ENCODE data around the gene KHDC1.
"Not testable (repeated sequence)": the region's sequence is repeated elsewhere in the genome, so short reads cannot be mapped to it uniquely, and the experiment has no call there.

KHDC1 gene

GRCh38 chr6:73252703-73253102 is 10.3 kb downstream of the KHDC1 start:
- Histone ChIP-seq H3K4me3 (ENCODE audit: low read depth in 1 of 2, low read length in 2 of 2) (no peak overlapping the region), H3K27ac (ENCODE audit: low read depth, low read length) (no peak overlapping the region), H3K27me3 (ENCODE audit: control insufficient read depth in 1 of 2, insufficient read depth in 2 of 2, low read length in 2 of 2) (no peaks in the 10 kb centered on the region), H3K4me1 (ENCODE audit: control insufficient read depth in 1 of 2, insufficient read depth in 2 of 2, low read length in 2 of 2) (no peaks in the 10 kb centered on the region), H3K36me3 (ENCODE audit: control insufficient read depth in 1 of 2, insufficient read depth in 2 of 2, low read length in 2 of 2) (no peaks in the 10 kb centered on the region), H3K9ac (ENCODE audit: low read depth in 1 of 2, low read length in 2 of 2) (no peak overlapping the region), H3K9me3 (ENCODE audit: control insufficient read depth in 1 of 2, low read length in 2 of 2) (no peaks in the 10 kb centered on the region)

GRCh38 chr6:73250016-73250415 is 13.0 kb downstream of the KHDC1 start:
- Histone ChIP-seq H3K27ac (ENCODE audit: low read depth, low read length) (no peak overlapping the region), H3K4me3 (ENCODE audit: low read depth in 1 of 2, low read length in 2 of 2) (no peak overlapping the region), H3K9me3 (ENCODE audit: control insufficient read depth in 1 of 2, low read length in 2 of 2) (no peaks in the 10 kb centered on the region), H3K4me1 (ENCODE audit: control insufficient read depth in 1 of 2, insufficient read depth in 2 of 2, low read length in 2 of 2) (no peaks in the 10 kb centered on the region), H3K27me3 (ENCODE audit: control insufficient read depth in 1 of 2, insufficient read depth in 2 of 2, low read length in 2 of 2) (no peaks in the 10 kb centered on the region), H3K36me3 (ENCODE audit: control insufficient read depth in 1 of 2, insufficient read depth in 2 of 2, low read length in 2 of 2) (no peaks in the 10 kb centered on the region), H3K9ac (ENCODE audit: low read depth in 1 of 2, low read length in 2 of 2) (no peak overlapping the region)

- no peaks in the 10 kb centered on the region for H3K4me1 ChIP-seq (ENCODE audit: control insufficient read depth in 1 of 2, insufficient read depth in 2 of 2, low read length in 2 of 2)
- H3K9ac ChIP-seq (ENCODE audit: low read depth in 1 of 2, low read length in 2 of 2), result no peak overlapping the region
- no peaks in the 10 kb centered on the region for H3K27me3 ChIP-seq (ENCODE audit: control insufficient read depth in 1 of 2, insufficient read depth in 2 of 2, low read length in 2 of 2)
Observed at GRCh38 chr6:73248192-73248903, 14.6 kb downstream of the KHDC1 start.

GRCh38 chr6:73242001-73242400 is 21.0 kb downstream of the KHDC1 start:
- Histone ChIP-seq H3K4me1 (ENCODE audit: control insufficient read depth in 1 of 2, insufficient read depth in 2 of 2, low read length in 2 of 2) (no peaks in the 10 kb centered on the region), H3K9ac (ENCODE audit: low read depth in 1 of 2, low read length in 2 of 2) (no peak overlapping the region), H3K36me3 (ENCODE audit: control insufficient read depth in 1 of 2, insufficient read depth in 2 of 2, low read length in 2 of 2) (no peaks in the 10 kb centered on the region), H3K27me3 (ENCODE audit: control insufficient read depth in 1 of 2, insufficient read depth in 2 of 2, low read length in 2 of 2) (no peaks in the 10 kb centered on the region), H3K9me3 (ENCODE audit: control insufficient read depth in 1 of 2, low read length in 2 of 2) (no peaks in the 10 kb centered on the region), H3K27ac (ENCODE audit: low read depth, low read length) (no peak overlapping the region), H3K4me3 (ENCODE audit: low read depth in 1 of 2, low read length in 2 of 2) (no peak overlapping the region)

More at GRCh38 chr6:73248192-73248903, 14.6 kb downstream of the KHDC1 start:
- Histone ChIP-seq H3K36me3 (ENCODE audit: control insufficient read depth in 1 of 2, insufficient read depth in 2 of 2, low read length in 2 of 2) (no peaks in the 10 kb centered on the region), H3K4me3 (ENCODE audit: low read depth in 1 of 2, low read length in 2 of 2) (no peak overlapping the region), H3K9me3 (ENCODE audit: control insufficient read depth in 1 of 2, low read length in 2 of 2) (no peaks in the 10 kb centered on the region), H3K27ac (ENCODE audit: low read depth, low read length) (no peak overlapping the region)

- Histone ChIP-seq H3K27ac (ENCODE audit: low read depth, low read length) (no peak overlapping the region), H3K9me3 (ENCODE audit: control insufficient read depth in 1 of 2, low read length in 2 of 2) (no peaks in the 10 kb centered on the region), H3K4me1 (ENCODE audit: control insufficient read depth in 1 of 2, insufficient read depth in 2 of 2, low read length in 2 of 2) (no peaks in the 10 kb centered on the region), H3K4me3 (ENCODE audit: low read depth in 1 of 2, low read length in 2 of 2) (no peak overlapping the region), H3K27me3 (ENCODE audit: control insufficient read depth in 1 of 2, insufficient read depth in 2 of 2, low read length in 2 of 2) (no peaks in the 10 kb centered on the region), H3K9ac (ENCODE audit: low read depth in 1 of 2, low read length in 2 of 2) (no peak overlapping the region), H3K36me3 (ENCODE audit: control insufficient read depth in 1 of 2, insufficient read depth in 2 of 2, low read length in 2 of 2) (no peaks in the 10 kb centered on the region)
Observed at GRCh38 chr6:73240730-73241129, 22.3 kb downstream of the KHDC1 start.

GRCh38 chr6:73236144-73236750 is 26.7 kb downstream of the KHDC1 start:
- Histone ChIP-seq H3K27me3 (ENCODE audit: control insufficient read depth in 1 of 2, insufficient read depth in 2 of 2, low read length in 2 of 2) (no peaks in the 10 kb centered on the region), H3K9ac (ENCODE audit: low read depth in 1 of 2, low read length in 2 of 2) (no peak overlapping the region), H3K36me3 (ENCODE audit: control insufficient read depth in 1 of 2, insufficient read depth in 2 of 2, low read length in 2 of 2) (no peaks in the 10 kb centered on the region), H3K4me3 (ENCODE audit: low read depth in 1 of 2, low read length in 2 of 2) (no peak overlapping the region), H3K4me1 (ENCODE audit: control insufficient read depth in 1 of 2, insufficient read depth in 2 of 2, low read length in 2 of 2) (no peaks in the 10 kb centered on the region), H3K27ac (ENCODE audit: low read depth, low read length) (no peak overlapping the region), H3K9me3 (ENCODE audit: control insufficient read depth in 1 of 2, low read length in 2 of 2) (no peaks in the 10 kb centered on the region)

- no peak overlapping the region for H3K27ac ChIP-seq (ENCODE audit: low read depth, low read length)
- no peaks in the 10 kb centered on the region for H3K9me3 ChIP-seq (ENCODE audit: control insufficient read depth in 1 of 2, low read length in 2 of 2)
- H3K4me1 ChIP-seq (ENCODE audit: control insufficient read depth in 1 of 2, insufficient read depth in 2 of 2, low read length in 2 of 2), result no peaks in the 10 kb centered on the region
Observed at GRCh38 chr6:73234733-73235132, 28.3 kb downstream of the KHDC1 start.

GRCh38 chr6:73233971-73234370 is 29.0 kb downstream of the KHDC1 start:
- H3K4me3 ChIP-seq (ENCODE audit: low read depth in 1 of 2, low read length in 2 of 2); H3K36me3 ChIP-seq (ENCODE audit: control insufficient read depth in 1 of 2, insufficient read depth in 2 of 2, low read length in 2 of 2); H3K9me3 ChIP-seq (ENCODE audit: control insufficient read depth in 1 of 2, low read length in 2 of 2); H3K27me3 ChIP-seq (ENCODE audit: control insufficient read depth in 1 of 2, insufficient read depth in 2 of 2, low read length in 2 of 2); H3K9ac ChIP-seq (ENCODE audit: low read depth in 1 of 2, low read length in 2 of 2); H3K4me1 ChIP-seq (ENCODE audit: control insufficient read depth in 1 of 2, insufficient read depth in 2 of 2, low read length in 2 of 2); H3K27ac ChIP-seq (ENCODE audit: low read depth, low read length): not testable (repeated sequence)

More at GRCh38 chr6:73234733-73235132, 28.3 kb downstream of the KHDC1 start:
- H3K36me3 ChIP-seq (ENCODE audit: control insufficient read depth in 1 of 2, insufficient read depth in 2 of 2, low read length in 2 of 2), result no peaks in the 10 kb centered on the region
- H3K27me3 ChIP-seq (ENCODE audit: control insufficient read depth in 1 of 2, insufficient read depth in 2 of 2, low read length in 2 of 2), result no peaks in the 10 kb centered on the region
- H3K9ac ChIP-seq (ENCODE audit: low read depth in 1 of 2, low read length in 2 of 2), result no peak overlapping the region
- no peak overlapping the region for H3K4me3 ChIP-seq (ENCODE audit: low read depth in 1 of 2, low read length in 2 of 2)

GRCh38 chr6:73233048-73233447 is 29.9 kb downstream of the KHDC1 start:
- no peak overlapping the region for H3K4me3 ChIP-seq (ENCODE audit: low read depth in 1 of 2, low read length in 2 of 2)

GRCh38 chr6:73231986-73232391 is 31.0 kb downstream of the KHDC1 start:
- Histone ChIP-seq H3K27me3 (ENCODE audit: control insufficient read depth in 1 of 2, insufficient read depth in 2 of 2, low read length in 2 of 2) (no peaks in the 10 kb centered on the region), H3K9ac (ENCODE audit: low read depth in 1 of 2, low read length in 2 of 2) (no peak overlapping the region), H3K4me3 (ENCODE audit: low read depth in 1 of 2, low read length in 2 of 2) (no peak overlapping the region), H3K27ac (ENCODE audit: low read depth, low read length) (no peak overlapping the region), H3K4me1 (ENCODE audit: control insufficient read depth in 1 of 2, insufficient read depth in 2 of 2, low read length in 2 of 2) (no peaks in the 10 kb centered on the region), H3K36me3 (ENCODE audit: control insufficient read depth in 1 of 2, insufficient read depth in 2 of 2, low read length in 2 of 2) (no peaks in the 10 kb centered on the region), H3K9me3 (ENCODE audit: control insufficient read depth in 1 of 2, low read length in 2 of 2) (no peaks in the 10 kb centered on the region)

More at GRCh38 chr6:73233048-73233447, 29.9 kb downstream of the KHDC1 start:
- no peaks in the 10 kb centered on the region for H3K27me3 ChIP-seq (ENCODE audit: control insufficient read depth in 1 of 2, insufficient read depth in 2 of 2, low read length in 2 of 2)
- H3K4me1 ChIP-seq (ENCODE audit: control insufficient read depth in 1 of 2, insufficient read depth in 2 of 2, low read length in 2 of 2), result no peaks in the 10 kb centered on the region
- H3K9me3 ChIP-seq (ENCODE audit: control insufficient read depth in 1 of 2, low read length in 2 of 2), result no peaks in the 10 kb centered on the region
- no peak overlapping the region for H3K9ac ChIP-seq (ENCODE audit: low read depth in 1 of 2, low read length in 2 of 2)
- H3K27ac ChIP-seq (ENCODE audit: low read depth, low read length), result no peak overlapping the region
- H3K36me3 ChIP-seq (ENCODE audit: control insufficient read depth in 1 of 2, insufficient read depth in 2 of 2, low read length in 2 of 2), result no peaks in the 10 kb centered on the region
